ENCODE data around the gene TRIML2.

GRCh38 chr4:188041721-188042120, 67.7 kb downstream of the TRIML2 start:
- TF ChIP-seq CTCF (IDR thresholded peaks at IDR 0.05; ENCODE audit: low read depth, low read length) (no peak), EZH2phosphoT487 (IDR thresholded peaks at IDR 0.05; ENCODE audit: low read depth) (no peak)
